CD4-positive, alpha-beta T cell treated with Interleukin-4 for 1 hour (primary cell): ENCODE measurements around the gene FGGY.
"Not testable (repeated sequence)": the region's sequence is repeated elsewhere in the genome, so short reads cannot be mapped to it uniquely, and the experiment has no call there.

ENCODE experiments used
- DNase-seq, 2 donors: peaks; one replicate each; pipeline ENCODE4 v3.0.0-alpha.2; 2020 to 2022

The FGGY gene

DNA sequence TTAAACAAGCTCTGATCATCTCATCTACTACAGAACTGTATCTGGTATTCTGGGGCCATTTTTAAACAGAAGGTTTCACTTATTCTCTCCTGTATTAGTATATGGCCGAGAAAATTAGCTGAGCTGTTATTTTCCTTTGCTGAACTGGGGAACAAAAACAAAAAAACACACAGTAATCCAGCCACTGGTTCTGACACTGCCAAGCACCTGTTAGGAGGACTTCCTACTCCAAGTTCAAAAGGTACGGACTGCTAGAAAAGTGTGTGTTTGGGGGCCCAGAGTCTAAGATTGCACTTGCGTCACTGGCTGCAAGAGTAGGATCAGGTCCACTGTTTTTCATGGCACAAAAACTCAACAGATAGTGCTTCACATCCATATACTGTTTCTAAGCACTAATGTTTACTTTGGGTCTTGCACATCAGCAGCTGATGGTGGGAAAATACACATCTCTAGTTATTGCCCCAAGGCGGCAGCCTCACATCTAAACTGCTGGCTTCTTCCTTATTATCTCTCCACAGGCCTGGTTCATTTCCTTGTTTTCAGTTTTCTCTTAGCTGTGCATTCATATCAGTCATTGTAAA lies 226.1 kb downstream of the FGGY start:
- no peak for DNase-seq

GRCh38 chr1:59523745-59524450 lies 227.0 kb downstream of the FGGY start:
- no peak for DNase-seq

GRCh38 chr1:59526240-59526639 lies 229.3 kb downstream of the FGGY start:
- DNase-seq, result no peak

- no peak for DNase-seq
These were observed 231.6 kb downstream of the FGGY start for GRCh38 chr1:59528471-59528870.

DNA sequence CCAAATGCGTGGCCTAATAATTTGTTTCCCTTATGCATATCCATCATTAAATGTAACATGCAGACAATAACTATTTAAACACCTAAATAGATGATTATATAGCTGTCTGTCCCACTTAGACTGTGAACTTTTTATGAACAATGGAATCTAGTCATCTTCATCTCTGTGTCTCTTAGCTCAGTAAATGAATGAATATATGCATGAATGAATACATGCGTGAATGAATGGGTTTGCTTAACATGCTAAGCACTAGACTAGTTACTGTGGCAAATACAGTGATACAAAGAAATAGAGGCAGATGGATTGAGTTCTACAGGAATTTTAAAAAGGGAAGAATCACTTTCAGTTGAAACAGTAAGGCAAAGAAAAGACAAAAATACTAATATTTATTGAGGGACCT lies 232.0 kb downstream of the FGGY start:
- DNase-seq, result no peak

GRCh38 chr1:59530119-59530518 lies 233.2 kb downstream of the FGGY start:
- no peak for DNase-seq

- no peak for DNase-seq
These were observed 235.2 kb downstream of the FGGY start for GRCh38 chr1:59532102-59532501.

GRCh38 chr1:59538476-59538875 lies 241.6 kb downstream of the FGGY start:
- DNase-seq, result not testable (repeated sequence)

DNA sequence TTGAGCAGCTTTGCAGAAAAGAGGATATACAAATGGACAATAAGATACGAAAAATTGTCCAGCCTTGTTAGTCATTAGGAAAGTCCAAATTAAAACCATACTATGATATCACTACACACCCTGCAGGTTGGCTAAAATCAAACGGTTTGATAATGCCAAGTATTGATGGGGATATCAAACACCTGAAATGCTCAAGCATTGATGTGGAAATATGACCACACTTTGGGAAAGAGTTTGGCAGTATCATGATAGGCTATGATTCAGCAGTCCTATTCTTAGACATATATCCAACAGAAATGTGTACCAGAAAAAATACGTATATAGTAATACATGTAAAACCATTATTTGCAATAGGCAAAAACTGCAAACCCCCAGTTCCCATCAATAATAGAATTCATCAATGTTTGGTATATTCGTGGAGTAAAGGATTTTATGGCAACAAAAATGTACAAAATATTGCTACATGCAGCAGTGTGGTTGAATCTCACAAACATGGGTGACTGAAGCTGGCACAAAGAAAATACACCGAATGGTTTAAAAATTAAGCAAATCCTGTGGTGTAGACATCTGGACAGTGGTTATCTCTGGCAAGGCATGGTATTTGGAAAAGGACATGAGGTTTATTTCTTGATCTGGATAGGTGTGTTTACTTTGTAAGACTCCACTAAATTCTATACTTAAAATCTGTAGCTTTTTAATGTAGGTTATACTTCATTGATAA lies 243.2 kb downstream of the FGGY start:
- DNase-seq, result no peak

GRCh38 chr1:59541161-59541560 lies 244.3 kb downstream of the FGGY start:
- DNase-seq, result no peak

DNA sequence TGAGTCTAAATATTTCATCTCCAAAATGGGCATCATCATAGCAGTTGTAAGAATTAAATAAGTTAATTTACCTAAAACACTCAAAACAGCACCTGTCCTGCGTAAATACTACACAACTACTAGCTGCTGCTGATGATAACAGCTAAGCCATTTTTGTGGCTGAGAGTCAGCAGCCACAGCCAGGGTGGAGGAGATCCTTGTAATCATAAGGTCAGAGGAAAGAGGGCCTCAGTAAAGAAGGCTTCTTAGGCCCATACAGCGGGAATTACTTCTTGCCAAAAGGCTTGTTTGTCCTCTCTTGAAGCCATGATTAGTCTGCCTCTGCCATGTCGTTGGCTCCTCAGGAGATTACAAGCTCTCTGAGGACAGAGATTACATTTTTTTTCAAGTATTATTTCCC lies 245.0 kb downstream of the FGGY start:
- DNase-seq, result no peak

DNA sequence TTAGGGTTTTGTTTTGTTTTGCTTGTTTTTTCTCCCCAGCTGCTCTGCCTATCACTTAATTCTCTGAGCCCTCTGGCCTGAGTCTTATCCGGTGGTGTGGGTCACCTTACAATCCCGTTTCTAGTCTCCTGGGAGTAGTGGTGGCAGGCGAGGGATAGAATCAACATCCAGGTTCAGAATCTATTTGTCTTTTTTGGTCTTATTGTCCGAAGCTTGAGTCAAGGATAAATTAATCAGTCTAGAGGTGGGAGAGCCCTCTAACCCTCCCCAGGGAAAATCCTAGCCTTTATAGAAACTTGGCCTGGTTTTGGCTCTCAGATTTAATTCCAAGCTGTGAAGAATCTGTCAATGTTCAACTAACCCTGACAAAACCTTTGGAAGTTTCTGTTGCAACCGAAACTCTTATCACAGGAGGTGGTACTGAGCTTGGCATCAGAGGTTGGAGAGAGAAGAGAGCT lies 246.3 kb downstream of the FGGY start:
- no peak for DNase-seq

DNA sequence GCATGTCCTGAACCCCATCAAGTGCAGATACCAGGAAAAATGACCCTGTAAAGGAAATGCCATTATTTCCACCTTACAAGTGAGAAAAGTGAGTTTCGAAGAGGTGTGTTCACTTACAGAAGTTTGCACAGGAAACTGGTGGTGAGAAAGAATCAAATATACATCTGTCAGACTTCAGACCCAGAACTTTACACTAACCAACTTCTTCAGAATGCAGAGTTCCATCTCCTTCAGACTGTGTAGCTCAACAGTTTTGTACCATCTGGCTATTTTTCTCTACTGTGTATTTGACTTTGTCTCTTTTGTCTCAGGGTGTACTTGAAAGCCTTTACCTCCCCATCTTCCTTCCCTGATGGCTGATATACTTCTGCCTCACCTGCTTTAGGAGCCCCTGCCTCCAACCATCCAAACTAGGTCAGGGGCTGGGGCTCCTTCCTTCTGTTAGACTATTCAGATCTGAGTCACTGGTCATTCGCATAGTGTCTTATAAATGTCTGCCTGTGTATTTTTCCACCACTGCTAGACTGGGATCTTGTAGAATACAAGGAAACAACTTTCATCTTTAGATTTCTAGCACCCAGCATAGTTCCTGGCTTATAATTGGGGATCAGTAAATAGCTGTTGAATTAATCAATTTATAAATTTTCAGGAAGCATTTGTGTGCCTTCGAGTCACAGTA lies 247.9 kb downstream of the FGGY start:
- no peak for DNase-seq

GRCh38 chr1:59545830-59546229 lies 248.9 kb downstream of the FGGY start:
- DNase-seq, result no peak

DNA sequence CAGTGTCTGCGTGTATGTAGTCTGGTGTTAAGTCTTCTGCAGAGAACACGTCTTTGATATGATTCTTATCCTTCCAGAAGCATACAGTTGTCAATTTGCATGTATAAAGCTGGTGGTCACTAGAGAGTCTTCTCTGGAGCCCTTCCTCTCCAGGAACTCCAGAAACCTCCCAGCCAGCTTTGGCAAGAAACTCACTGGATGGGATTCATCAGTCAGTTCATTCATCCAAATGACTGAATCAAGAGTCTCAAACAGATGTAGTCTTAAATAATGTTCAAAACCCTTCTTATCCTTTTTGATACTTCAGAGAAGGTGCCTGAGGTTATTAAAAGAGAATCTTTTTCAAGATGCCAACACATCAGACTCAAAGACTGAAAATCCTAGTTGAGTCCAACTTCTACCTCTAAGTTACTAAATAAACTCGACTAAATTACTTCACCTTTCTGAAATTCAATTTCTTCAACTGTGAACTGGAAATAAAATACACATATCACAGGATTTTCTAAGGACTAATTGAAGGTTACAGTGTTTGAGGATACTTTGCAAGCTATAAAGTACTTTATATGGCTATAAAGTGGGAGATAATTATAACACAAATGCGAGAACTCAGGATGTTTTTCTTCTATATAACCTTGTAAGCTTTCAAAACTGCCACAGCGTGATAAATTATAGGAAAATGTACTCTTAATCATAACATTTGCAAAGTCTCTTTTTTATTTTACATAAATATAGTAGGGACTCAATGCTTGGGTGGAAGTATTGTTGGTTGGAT lies 252.4 kb downstream of the FGGY start:
- no peak for DNase-seq

DNA sequence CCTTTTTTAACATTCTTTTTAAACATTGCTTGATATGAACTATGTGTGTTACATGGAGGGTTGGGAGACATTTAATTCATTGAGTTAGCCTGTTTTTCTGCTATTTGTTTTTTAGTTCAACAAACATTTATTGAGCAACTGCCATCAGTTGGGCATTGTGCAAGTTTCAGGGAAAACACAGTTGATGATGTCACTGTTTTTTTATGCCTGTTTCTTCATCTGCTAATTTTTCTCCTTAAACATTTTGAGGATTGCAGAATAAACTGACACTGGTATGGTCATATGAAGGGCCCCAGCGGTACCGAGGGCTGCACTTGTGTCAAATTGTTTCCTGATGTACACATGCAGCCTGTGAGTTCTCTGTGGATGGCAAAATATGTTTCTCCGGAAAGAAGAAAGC lies 253.0 kb downstream of the FGGY start:
- peak in 1 of 2 donors; percentile 55 for DNase-seq

DNA sequence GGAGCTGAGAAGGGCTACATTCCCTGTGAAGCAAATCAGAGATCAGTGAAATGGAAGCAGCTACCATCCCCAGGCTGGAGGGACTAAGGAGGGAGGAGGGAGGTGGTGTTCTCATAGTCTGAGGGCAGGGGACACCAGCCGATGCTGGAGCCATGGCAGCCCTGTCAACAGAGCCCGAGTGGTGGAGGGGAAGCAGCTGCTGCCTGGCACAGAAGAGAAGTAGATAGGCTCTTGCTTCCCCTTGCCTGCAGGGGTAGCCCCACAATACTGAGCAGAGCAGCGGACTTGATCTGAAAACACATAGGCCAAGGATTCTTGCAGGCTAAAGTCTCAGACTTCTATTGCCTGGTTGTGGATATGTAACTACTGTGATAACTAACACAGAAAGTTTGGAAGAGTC lies 255.1 kb downstream of the FGGY start:
- peak in 1 of 2 donors; percentile 11 for DNase-seq

- no peak for DNase-seq
These were observed 256.5 kb downstream of the FGGY start for GRCh38 chr1:59553371-59553770.

DNA sequence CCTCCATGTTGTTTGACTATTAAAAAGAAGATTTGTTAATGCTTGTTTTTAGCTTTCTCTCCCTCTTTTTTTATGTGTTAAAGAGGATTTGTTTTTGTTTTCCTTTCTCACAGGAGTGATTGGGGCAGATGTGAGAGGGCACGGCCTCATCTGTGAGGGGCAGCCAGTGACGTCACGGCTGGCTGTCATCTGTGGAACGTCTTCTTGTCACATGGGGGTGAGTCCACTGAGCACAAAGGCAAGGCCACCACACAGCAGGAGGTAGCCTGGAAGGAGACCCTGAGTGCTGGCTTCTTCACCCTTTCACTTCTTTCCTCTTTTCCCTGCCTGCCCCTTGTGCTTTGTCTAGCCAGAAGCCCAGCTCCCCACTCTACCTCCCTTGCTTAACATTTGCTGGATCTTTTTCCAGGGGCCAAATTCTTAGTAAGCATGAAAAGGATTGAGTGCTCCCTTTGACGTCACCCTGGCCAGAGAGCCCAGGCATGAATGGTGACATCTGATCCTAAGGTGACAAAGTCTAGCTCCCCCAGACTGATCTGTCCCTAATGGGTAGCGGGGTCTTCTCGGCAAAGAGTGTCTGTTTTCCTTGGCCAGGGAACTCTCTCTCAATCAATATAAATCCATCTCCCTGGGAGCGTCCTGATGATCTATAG lies 257.2 kb downstream of the FGGY start:
- DNase-seq, result no peak

GRCh38 chr1:59554752-59555151 lies 257.9 kb downstream of the FGGY start:
- no peak for DNase-seq

- no peak for DNase-seq
These were observed 259.5 kb downstream of the FGGY start for GRCh38 chr1:59556398-59556797.
